Measurements from ENCODE around the gene MMP24OS.

GRCh38 chr20:35285806-35286076 lies 7.8 kb upstream of the MMP24OS start:
- TF ChIP-seq CTCF (IDR thresholded peaks at IDR 0.05) (no peak), EZH2 (IDR thresholded peaks at IDR 0.05; ENCODE audit: borderline replicate concordance, insufficient read depth, low read depth, low read length, poor library complexity, severe bottlenecking) (no peak)

All from B cell (primary cell).